G401 (cell line): Measurements from ENCODE around the gene HKDC1. TPM values are rescaled to one million over a fixed set of nuclear protein-coding genes. Genes with fewer than 3 reads are reported as not detected.
A peak's percentile ranks its signal among the peaks of the same experiment; 100 is the strongest.
"Not testable (repeated sequence)": the region's sequence is repeated elsewhere in the genome, so short reads cannot be mapped to it uniquely, and the experiment has no call there.

Experiments
- DNase-seq: peaks from one replicate; pipeline ENCODE4 v3.0.0-alpha.2; 2015; ENCODE audit warnings: low spot score
- in situ Hi-C: cut with HindIII; loops from 2 replicates; pipeline ENCODE4 v1.10.0; 2016; ENCODE audit warnings: low sequenced_read_pairs, mixed read lengths
- total RNA-seq: library from RNA; depleted of rRNA; stranded (reverse); fragments of >200 nt; shearing (Covaris generic); gene quantifications from 2 replicates; pipeline ENCODE4 v1.2.3, GENCODE V29; 2014

HKDC1 gene
- total RNA-seq, 1 experiment from 2014 or later, result 2.8 TPM

DNA sequence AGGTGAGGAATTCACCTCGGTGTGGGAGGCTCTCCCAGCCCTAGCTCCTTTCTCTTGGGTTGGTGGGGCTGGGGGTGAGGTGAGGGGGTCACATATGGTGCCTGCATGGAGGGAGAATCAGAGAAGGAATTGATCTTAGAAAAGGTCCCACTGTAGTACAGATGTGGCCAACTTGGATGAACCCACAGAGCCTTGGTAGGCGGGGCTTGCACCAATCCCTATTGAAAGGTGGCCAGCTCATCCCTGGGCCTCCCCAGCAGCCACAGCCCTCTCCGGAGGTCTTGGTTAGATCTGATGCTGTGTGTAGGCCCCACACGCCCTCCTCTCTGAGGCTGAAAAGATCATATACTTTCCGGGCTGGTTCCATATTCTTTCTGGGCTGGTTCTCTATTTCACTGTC is 19.0 kb downstream of the HKDC1 start:
- no peak for DNase-seq
- in situ Hi-C loops, result no loop called here

DNA sequence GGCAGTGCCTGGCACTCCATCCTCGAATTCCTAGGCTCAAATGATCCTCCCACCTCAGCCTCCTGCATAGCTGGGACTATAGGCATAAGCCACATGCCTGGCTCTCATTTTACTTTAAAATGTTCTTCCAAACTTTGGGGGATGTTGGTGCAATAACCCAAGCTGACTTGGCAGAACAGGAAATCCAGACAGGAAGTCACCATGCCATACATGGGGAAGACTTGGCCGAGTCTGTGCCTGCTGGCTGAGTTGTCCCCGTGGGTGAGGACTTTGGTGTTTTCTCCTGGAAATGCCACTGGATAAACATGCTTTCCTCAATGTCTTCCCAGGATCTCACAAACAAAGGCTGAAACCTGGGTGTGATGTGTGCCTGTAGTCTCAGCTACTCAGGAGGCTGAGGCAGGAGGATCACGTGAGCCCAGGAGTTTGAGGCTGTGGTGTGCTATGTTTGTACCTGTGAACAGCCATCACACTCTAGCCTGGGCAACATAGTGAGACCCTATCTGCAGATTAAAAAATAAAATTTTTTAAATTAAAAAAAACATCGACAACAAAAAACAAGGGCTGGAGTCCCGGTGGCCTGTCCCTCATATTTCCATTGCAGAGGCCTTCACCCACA is 19.8 kb downstream of the HKDC1 start:
- in situ Hi-C loops, result no loop called here
- DNase-seq, result no peak

DNA sequence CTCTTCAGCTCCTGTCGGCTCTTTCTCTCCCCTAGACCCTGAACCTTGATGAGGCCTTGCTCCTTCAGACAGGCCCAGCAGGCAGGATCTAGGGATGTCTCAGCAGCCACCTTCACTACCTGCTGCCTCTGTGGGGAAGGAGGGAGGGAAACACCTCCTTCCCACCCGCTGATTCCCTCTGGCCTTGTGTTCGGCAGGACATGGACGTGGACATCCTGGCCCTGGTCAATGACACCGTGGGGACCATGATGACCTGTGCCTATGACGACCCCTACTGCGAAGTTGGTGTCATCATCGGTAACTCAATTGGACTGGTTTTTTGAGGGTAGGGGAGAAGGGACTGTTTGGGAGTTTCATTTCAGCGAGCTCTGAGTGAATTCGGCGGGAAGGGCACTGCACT is 20.3 kb downstream of the HKDC1 start:
- DNase-seq, result no peak
- in situ Hi-C loops, result no loop called here

DNA sequence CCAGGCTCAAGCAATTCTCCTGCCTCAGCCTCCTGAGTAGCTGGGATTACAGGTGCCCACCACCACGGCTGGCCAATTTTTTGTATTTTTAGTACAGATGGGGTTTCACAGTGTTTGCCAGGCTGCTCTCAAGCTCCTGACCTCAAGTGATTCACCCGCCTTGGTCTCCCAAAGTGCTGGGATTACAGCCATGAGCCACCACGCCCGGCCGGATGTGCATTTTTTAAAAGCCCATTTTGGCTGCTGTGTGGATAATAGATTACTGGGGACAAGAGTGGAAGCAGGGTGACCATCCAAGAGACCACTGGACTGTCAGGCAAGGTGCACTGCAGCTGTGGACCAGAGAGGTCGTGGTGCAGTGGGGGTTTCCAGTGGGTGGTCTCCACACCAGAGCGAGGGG is 21.4 kb downstream of the HKDC1 start:
- DNase-seq, result no peak
- in situ Hi-C loops, result no loop called here

DNA sequence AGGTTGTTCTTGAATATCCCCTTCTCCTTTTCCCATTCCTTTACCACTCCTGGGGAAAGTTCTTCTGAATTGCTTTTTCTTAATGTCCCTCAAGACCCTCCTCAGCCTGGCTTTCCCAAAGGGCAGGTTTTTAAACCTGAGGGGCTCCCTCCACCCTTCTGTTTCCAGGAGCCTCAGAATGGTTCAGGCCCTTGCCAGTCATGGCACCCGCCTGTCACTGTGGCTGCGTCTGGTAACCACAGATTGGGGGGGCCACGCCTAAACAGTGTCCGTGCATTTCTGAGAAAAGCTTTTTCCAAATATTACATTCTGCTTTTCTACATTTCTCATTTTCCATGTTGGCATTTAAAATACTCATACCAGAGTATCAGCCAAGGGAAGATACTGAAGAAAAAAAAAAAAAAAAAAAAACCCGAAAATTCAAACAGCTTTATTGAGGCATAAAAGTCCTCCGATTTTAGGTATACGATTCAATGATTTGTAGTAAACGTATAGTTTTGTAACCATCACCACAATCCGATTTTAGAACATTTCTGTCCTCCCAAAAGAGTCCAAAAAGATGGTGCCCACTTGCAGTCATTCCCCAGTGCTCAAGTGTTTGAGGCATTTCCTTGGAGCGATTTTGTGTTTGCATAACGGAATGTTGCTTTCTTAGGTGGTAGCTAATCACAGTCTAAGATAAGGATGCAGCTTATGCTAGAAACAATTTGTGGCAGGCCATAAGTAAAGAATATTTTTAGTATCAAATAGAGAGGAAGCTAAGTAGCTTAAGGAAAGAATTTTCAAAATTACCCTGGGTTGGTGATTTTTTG is 22.1 kb downstream of the HKDC1 start:
- in situ Hi-C loops, result no loop called here
- DNase-seq, result no peak

DNA sequence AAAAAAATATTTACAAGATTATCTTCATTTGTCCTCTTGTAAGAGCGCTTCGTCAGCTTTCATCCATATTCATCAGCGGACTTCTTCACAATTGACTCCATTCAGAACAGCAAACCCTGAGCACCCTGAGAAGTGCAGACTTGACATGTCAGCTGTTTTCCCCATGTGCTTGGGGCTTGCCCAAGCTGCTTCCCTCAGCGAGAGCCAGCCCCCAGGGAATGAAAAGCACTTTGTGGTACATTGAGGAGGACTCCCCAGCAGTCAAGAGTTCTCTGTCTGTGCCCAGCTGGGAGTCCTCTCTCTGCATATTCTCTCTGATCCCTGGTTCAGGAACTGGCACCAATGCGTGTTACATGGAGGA is 22.7 kb downstream of the HKDC1 start:
- peak; percentile 37 for DNase-seq
- in situ Hi-C loops, result no loop called here

DNA sequence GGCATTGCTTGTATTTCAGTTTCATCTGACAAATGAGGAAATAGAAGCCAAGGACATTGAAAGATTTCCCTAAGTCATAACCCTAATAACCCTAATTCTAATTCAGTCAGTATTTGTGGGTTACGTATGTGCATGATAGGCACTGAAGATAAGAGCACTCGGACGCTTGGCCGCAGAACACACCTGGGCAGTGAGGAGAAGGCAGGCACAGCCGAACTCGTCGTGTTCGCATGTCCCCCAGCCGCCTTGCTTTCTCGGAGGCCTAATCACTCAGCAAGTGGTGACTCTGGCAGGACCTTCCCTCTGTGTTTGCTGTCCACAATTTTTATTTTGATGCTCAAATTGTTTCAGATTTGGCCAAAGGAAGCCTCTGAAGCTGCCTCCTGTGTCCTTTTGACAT is 23.7 kb downstream of the HKDC1 start:
- in situ Hi-C loops, result no loop called here
- no peak for DNase-seq

DNA sequence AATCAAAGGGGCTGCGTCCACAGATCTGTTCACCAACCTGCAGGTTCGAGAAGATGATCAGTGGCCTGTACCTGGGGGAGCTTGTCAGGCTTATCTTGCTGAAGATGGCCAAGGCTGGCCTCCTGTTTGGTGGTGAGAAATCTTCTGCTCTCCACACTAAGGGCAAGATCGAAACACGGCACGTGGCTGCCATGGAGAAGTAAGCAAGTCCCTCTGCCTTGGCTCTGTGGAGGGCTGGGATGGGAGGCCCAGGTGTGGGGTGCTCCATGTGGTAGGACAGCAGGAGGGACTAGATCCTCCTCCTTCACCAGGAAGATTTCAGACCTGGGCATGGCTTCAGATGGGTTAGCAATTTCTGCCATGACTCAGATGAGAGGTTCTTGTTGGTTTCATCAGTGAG is 25.9 kb downstream of the HKDC1 start:
- in situ Hi-C loops, result no loop called here
- no peak for DNase-seq

DNA sequence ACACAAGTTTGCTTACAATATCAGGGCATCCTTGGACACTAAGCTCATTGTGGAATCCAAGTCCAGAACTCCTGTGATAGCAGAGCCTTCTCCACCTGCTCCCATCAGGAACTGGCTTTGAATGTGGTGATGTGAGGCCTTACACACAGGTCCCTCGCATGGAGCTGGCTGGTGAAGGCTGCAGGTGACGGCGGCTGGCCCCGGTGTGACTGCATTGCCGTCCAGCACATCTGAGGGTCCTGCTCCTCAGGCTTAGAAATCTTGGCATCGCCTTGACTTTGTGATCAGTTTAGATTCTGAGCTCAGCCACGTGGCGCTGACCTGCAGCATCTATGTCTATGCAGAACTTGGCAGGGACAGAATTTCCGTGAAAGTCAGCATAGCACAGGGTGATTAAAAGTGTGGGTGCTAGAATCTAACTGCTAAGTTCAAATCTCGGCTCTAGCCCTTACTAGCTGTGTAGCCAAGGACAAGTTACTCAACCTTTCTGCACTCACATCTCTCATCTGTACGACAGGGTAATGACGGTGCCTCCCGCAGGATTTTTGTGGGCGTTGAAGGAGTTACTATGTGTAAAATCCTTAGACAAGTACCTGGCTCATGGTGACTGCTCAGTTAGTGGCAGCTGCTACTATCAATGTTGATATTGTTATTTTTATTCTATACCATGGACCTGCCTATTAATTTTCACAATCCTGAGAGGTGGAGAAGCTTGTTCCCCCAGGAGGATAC is 26.6 kb downstream of the HKDC1 start:
- DNase-seq, result no peak
- in situ Hi-C loops, result no loop called here

DNA sequence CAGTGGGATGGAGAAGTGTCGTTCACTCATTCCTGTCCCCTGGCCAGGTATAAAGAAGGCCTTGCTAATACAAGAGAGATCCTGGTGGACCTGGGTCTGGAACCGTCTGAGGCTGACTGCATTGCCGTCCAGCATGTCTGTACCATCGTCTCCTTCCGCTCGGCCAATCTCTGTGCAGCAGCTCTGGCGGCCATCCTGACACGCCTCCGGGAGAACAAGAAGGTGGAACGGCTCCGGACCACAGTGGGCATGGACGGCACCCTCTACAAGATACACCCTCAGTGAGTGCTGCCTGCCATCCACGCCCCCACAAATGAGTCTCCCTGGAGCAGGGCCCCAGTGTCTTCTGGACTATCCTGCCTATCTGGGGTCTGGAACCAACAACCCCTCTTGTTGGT is 27.2 kb downstream of the HKDC1 start:
- DNase-seq, result no peak
- in situ Hi-C loops, result no loop called here

DNA sequence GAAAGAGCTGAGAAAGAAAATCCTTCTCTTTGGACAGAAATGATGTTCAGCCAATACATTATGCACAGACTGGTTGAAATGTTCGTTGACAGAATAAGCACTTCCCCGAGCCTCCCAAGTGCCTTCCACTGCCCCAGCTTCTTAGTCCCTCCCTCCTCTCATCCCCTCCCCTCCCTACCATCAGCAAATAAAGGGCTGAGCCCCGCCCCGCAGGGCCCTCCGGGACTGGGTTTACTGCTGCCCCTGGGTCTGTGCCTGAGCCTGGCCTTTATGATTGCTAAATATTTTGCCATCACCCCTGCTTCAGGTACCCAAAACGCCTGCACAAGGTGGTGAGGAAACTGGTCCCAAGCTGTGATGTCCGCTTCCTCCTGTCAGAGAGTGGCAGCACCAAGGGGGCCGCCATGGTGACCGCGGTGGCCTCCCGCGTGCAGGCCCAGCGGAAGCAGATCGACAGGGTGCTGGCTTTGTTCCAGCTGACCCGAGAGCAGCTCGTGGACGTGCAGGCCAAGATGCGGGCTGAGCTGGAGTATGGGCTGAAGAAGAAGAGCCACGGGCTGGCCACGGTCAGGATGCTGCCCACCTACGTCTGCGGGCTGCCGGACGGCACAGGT is 28.1 kb downstream of the HKDC1 start:
- DNase-seq, result no peak
- in situ Hi-C loops, result no loop called here

DNA sequence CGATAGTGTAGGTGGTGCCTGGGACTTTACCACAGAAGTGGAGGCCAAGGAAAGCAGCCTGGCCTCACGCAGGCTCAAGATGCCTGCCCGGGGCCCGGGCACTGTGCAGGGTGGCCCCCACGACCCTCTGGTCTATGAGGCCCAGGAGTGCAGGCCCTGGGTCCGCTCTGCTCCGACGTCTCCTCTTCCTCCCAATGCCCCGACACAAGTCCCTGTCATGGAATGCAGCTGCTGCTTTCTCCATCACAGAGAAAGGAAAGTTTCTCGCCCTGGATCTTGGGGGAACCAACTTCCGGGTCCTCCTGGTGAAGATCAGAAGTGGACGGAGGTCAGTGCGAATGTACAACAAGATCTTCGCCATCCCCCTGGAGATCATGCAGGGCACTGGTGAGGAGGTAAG is 29.9 kb downstream of the HKDC1 start:
- in situ Hi-C loops, result no loop called here
- DNase-seq, result no peak

DNA sequence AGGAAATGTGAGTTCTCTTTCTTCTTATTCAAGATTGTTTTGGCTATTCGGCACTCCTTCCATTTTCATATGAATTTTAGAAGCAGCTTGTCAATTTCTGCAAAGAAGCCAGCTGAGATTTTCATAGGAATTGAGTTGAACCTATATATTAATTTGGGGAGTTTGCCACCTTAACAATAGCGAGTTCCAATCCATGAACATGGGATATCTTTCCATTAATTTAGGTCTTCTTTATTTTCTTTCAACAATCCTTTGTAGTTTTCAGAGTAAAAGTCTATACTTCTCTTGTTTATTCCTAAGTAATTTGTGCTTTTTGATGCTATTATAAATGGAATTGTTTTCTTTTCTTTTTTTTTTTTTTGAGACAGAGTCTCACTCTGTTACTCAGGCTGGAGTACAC is 31.3 kb downstream of the HKDC1 start:
- in situ Hi-C loops, DNase-seq: not testable (repeated sequence)

DNA sequence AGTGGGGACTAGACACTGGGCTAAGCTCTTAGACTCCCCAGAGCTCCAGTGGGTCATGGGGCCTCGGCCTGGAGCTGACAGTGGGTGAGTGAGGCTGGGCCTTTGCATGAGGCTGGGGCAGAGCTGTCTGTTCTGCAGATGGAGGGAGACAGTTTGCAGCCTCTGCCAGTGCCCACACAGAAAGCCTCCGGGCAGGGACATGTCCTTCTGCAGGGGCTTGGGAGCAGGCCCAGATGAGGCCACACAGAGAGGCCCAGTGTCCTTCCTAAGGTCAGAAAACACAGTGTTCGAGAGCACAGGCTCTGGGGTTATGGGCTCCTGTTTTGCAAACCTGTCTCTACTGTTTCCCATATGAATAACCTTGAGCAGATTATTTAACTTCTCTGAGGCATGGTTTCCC is 33.0 kb downstream of the HKDC1 start:
- in situ Hi-C loops, result no loop called here
- no peak for DNase-seq

DNA sequence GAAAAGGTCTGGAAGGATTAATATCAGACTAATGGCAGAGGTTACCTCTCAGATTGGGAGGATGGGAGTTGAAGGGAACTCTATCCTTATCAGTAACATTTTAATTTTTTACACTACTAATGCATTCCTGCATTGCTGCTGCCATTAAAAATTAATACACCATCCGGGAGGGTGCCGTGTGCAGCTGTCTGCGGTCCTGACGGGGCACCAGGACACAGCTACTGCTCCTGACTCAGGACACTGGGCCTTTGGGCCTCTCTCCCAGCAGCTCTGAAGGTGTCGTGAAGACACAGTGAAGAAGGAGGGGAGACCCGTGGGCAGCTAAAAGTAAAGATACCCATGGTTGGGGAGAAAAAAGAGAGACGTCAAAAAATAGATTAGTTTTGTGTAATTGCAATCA is 34.7 kb downstream of the HKDC1 start:
- in situ Hi-C loops, result no loop called here
- DNase-seq, result no peak

DNA sequence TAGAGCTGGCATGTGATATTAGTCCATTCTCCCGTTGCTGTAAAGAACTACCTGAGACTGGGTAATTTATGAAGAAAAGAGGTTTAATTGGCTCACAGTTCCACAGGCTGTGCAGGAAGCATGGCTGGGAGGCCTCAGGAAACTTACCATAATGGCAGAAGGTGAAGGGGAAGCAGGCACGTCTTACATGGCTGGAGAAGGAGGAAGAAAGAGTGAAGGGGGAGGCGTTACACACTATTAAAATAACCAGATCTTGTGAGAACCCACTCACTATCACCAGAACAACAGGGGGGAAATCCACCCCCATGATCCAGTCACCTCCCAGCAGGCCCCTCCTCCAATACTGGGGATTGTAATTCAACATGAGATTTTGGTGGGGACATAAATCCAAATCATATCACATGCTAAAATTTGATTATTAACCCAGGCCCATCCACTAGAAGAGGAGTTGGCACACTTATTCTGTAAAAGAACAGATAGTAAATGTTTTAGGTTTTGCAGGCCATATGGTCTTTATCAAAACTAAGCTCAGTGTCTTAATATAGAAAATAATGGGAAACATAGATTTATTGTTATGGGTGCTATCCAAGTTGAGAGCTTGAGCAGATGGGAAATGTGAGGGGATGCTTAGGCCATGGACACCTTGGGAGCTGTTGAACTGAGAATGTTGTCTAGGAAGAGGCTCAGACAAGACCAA is 39.6 kb downstream of the HKDC1 start:
- in situ Hi-C loops, result no loop called here
- DNase-seq, result no peak

DNA sequence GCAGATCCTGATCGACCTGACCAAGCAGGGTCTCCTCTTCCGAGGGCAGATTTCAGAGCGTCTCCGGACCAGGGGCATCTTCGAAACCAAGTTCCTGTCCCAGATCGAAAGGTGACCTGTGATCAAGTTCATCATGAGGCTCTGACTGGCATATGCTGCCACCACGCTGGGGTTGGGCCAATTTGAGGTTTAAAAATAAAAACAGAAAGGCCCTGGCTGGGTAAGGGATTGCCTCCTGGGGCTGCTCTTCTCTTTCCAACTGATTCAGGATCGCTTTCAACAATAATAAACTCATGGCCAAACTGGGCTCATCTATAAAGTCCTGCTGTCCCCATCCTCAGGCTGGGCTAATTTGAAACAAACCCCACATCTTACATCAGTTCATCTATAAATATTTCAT is 41.1 kb downstream of the HKDC1 start:
- DNase-seq, result no peak
- in situ Hi-C loops, result no loop called here

DNA sequence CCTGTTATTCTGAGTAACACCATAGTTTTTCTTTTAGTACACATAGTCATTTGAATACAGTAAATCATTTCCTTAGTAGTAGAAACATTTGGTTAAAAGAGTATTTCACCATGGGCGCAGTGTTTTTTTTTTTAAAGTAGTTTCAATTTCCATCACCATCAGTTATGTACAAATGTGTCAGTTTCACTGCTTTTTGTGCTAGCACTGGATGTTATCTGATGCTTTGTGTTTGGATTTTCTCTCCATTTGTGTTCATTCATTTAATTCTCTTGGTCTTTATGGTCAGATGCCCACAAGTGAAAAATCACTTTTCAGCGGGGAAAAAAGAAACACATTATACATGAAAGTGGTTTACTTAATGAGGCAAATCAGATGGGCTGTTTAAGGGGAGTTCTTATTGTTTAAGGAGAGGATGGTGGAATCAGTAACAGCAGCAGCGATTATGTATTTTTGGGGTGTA is 42.2 kb downstream of the HKDC1 start:
- DNase-seq, result no peak
- in situ Hi-C loops, result no loop called here

DNA sequence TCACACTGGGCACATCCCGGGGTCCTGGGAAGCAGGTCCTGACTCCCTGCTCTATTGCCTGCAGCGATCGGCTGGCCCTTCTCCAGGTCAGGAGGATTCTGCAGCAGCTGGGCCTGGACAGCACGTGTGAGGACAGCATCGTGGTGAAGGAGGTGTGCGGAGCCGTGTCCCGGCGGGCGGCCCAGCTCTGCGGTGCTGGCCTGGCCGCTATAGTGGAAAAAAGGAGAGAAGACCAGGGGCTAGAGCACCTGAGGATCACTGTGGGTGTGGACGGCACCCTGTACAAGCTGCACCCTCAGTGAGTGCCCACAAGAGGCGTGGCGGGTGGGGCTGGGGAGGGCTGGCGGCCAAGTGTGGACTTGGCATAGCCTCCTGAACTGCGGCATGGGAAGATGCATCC is 45.4 kb downstream of the HKDC1 start:
- no peak for DNase-seq
- in situ Hi-C loops, result no loop called here
